Stimulated activated naive CD8-positive, alpha-beta T cell treated with anti-CD3 and anti-CD28 coated beads, Interleukin-15, Interleukin-2, amounts not matched to agents 100 ng/mL and 50 ng/mL, for 24 hours (primary cell): ENCODE measurements around the gene RDH11.

Source experiments
- H3K27ac Mint-ChIP-seq: one replicate; pipeline ENCODE4 v1.8.0; 2021; ENCODE audit warnings: mild to moderate bottlenecking, mixed read lengths
- H3K27me3 Mint-ChIP-seq: one replicate; pipeline ENCODE4 v1.8.0; 2021; ENCODE audit warnings: mixed read lengths
- H3K36me3 Mint-ChIP-seq: one replicate; pipeline ENCODE4 v1.8.0; 2021; ENCODE audit warnings: low read depth, mixed read lengths
- H3K4me1 Mint-ChIP-seq: one replicate; pipeline ENCODE4 v1.8.0; 2021; ENCODE audit warnings: low read depth, mixed read lengths
- H3K4me3 Mint-ChIP-seq: one replicate; pipeline ENCODE4 v1.8.0; 2021; ENCODE audit warnings: mild to moderate bottlenecking, mixed read lengths
- H3K9me3 Mint-ChIP-seq: one replicate; pipeline ENCODE4 v1.8.0; 2021; ENCODE audit warnings: mixed read lengths

RDH11 gene

GRCh38 chr14:67695394-67695949 is at the start of gene RDH11:
RDH11 (minus strand) TSS chr14:67695764; CDS start chr14:67695703, 61 bp downstream.
- Mint-ChIP-seq H3K4me1 (peaks cover 25% of the 10 kb centered on the region), H3K9me3 (no peaks in the 10 kb centered on the region), H3K27me3 (no peaks in the 10 kb centered on the region), H3K36me3 (peaks cover 26% of the 10 kb centered on the region), H3K27ac (peak within 1 kb of the TSS; percentile 99), H3K4me3 (peak within 1 kb of the TSS; percentile 96)

GRCh38 chr14:67744046-67744445 is 48.5 kb upstream of the RDH11 start:
- H3K27ac Mint-ChIP-seq, result no peak overlapping the region
- H3K4me1 Mint-ChIP-seq, result peaks cover 14% of the 10 kb centered on the region

GRCh38 chr14:67738740-67739504 is 43.4 kb upstream of the RDH11 start:
- no peaks in the 10 kb centered on the region for H3K36me3 Mint-ChIP-seq
- H3K9me3 Mint-ChIP-seq, result no peaks in the 10 kb centered on the region
- peaks cover 4% of the 10 kb centered on the region for H3K4me1 Mint-ChIP-seq
- H3K27ac Mint-ChIP-seq, result no peak overlapping the region
- no peaks in the 10 kb centered on the region for H3K27me3 Mint-ChIP-seq
- no peak overlapping the region for H3K4me3 Mint-ChIP-seq

More at GRCh38 chr14:67744046-67744445, 48.5 kb upstream of the RDH11 start:
- Mint-ChIP-seq H3K4me3 (no peak overlapping the region), H3K9me3 (no peaks in the 10 kb centered on the region), H3K27me3 (no peaks in the 10 kb centered on the region), H3K36me3 (peaks cover 30% of the 10 kb centered on the region)

- Mint-ChIP-seq H3K27me3 (no peaks in the 10 kb centered on the region), H3K27ac (no peak overlapping the region), H3K4me3 (no peak overlapping the region)
Measured at GRCh38 chr14:67736771-67737170, 41.2 kb upstream of the RDH11 start.

GRCh38 chr14:67735336-67736147 is 40.0 kb upstream of the RDH11 start:
- no peak overlapping the region for H3K27ac Mint-ChIP-seq
- H3K27me3 Mint-ChIP-seq, result no peaks in the 10 kb centered on the region
- no peaks in the 10 kb centered on the region for H3K9me3 Mint-ChIP-seq
- H3K36me3 Mint-ChIP-seq, result no peaks in the 10 kb centered on the region
- H3K4me1 Mint-ChIP-seq, result no peaks in the 10 kb centered on the region
- no peak overlapping the region for H3K4me3 Mint-ChIP-seq

More at GRCh38 chr14:67736771-67737170, 41.2 kb upstream of the RDH11 start:
- Mint-ChIP-seq H3K9me3 (no peaks in the 10 kb centered on the region), H3K36me3 (no peaks in the 10 kb centered on the region), H3K4me1 (peaks cover 1% of the 10 kb centered on the region)

GRCh38 chr14:67734675-67735074 is 39.1 kb upstream of the RDH11 start:
- no peak overlapping the region for H3K4me3 Mint-ChIP-seq
- no peaks in the 10 kb centered on the region for H3K36me3 Mint-ChIP-seq
- H3K27ac Mint-ChIP-seq, result no peak overlapping the region
- H3K9me3 Mint-ChIP-seq, result no peaks in the 10 kb centered on the region
- H3K4me1 Mint-ChIP-seq, result no peaks in the 10 kb centered on the region
- no peaks in the 10 kb centered on the region for H3K27me3 Mint-ChIP-seq

GRCh38 chr14:67733616-67734015 is 38.1 kb upstream of the RDH11 start:
- no peaks in the 10 kb centered on the region for H3K9me3 Mint-ChIP-seq
- no peak overlapping the region for H3K4me3 Mint-ChIP-seq
- no peak overlapping the region for H3K27ac Mint-ChIP-seq
- H3K27me3 Mint-ChIP-seq, result no peaks in the 10 kb centered on the region
- H3K4me1 Mint-ChIP-seq, result no peaks in the 10 kb centered on the region
- no peaks in the 10 kb centered on the region for H3K36me3 Mint-ChIP-seq

GRCh38 chr14:67729072-67729885 is 33.7 kb upstream of the RDH11 start:
- Mint-ChIP-seq H3K36me3 (no peaks in the 10 kb centered on the region), H3K27me3 (peaks cover 7% of the 10 kb centered on the region), H3K9me3 (no peaks in the 10 kb centered on the region), H3K27ac (no peak overlapping the region), H3K4me1 (no peaks in the 10 kb centered on the region), H3K4me3 (no peak overlapping the region)

GRCh38 chr14:67728258-67728657 is 32.7 kb upstream of the RDH11 start:
- no peaks in the 10 kb centered on the region for H3K9me3 Mint-ChIP-seq
- H3K27me3 Mint-ChIP-seq, result peaks cover 17% of the 10 kb centered on the region

GRCh38 chr14:67727361-67727760 is 31.8 kb upstream of the RDH11 start:
- Mint-ChIP-seq H3K4me1 (peaks cover 4% of the 10 kb centered on the region), H3K9me3 (no peaks in the 10 kb centered on the region), H3K4me3 (no peak overlapping the region), H3K27me3 (peaks cover 25% of the 10 kb centered on the region), H3K36me3 (no peaks in the 10 kb centered on the region), H3K27ac (no peak overlapping the region)

More at GRCh38 chr14:67728258-67728657, 32.7 kb upstream of the RDH11 start:
- no peaks in the 10 kb centered on the region for H3K4me1 Mint-ChIP-seq
- H3K4me3 Mint-ChIP-seq, result no peak overlapping the region
- H3K36me3 Mint-ChIP-seq, result no peaks in the 10 kb centered on the region
- no peak overlapping the region for H3K27ac Mint-ChIP-seq

GRCh38 chr14:67725171-67725570 is 29.6 kb upstream of the RDH11 start:
- no peak overlapping the region for H3K27ac Mint-ChIP-seq
- no peak overlapping the region for H3K4me3 Mint-ChIP-seq
- H3K36me3 Mint-ChIP-seq, result no peaks in the 10 kb centered on the region
- peaks cover 4% of the 10 kb centered on the region for H3K4me1 Mint-ChIP-seq
- no peaks in the 10 kb centered on the region for H3K9me3 Mint-ChIP-seq
- peaks cover 36% of the 10 kb centered on the region for H3K27me3 Mint-ChIP-seq

- Mint-ChIP-seq H3K4me3 (no peak overlapping the region), H3K27ac (no peak overlapping the region), H3K27me3 (peaks cover 36% of the 10 kb centered on the region), H3K4me1 (peaks cover 4% of the 10 kb centered on the region), H3K36me3 (no peaks in the 10 kb centered on the region), H3K9me3 (no peaks in the 10 kb centered on the region)
Measured at GRCh38 chr14:67722293-67722692, 26.7 kb upstream of the RDH11 start.

- no peaks in the 10 kb centered on the region for H3K9me3 Mint-ChIP-seq
- no peak overlapping the region for H3K27ac Mint-ChIP-seq
- no peak overlapping the region for H3K4me3 Mint-ChIP-seq
- H3K36me3 Mint-ChIP-seq, result no peaks in the 10 kb centered on the region
- peaks cover 36% of the 10 kb centered on the region for H3K27me3 Mint-ChIP-seq
- peaks cover 4% of the 10 kb centered on the region for H3K4me1 Mint-ChIP-seq
Measured at GRCh38 chr14:67721875-67722274, 26.3 kb upstream of the RDH11 start.

- Mint-ChIP-seq H3K9me3 (no peaks in the 10 kb centered on the region), H3K27ac (no peak overlapping the region), H3K4me3 (no peak overlapping the region), H3K4me1 (peaks cover 4% of the 10 kb centered on the region), H3K36me3 (no peaks in the 10 kb centered on the region), H3K27me3 (peaks cover 32% of the 10 kb centered on the region)
Measured at GRCh38 chr14:67719866-67720265, 24.3 kb upstream of the RDH11 start.
